HFF-Myc (cell line): Measurements from ENCODE around the gene STK39.

ENCODE experiments used
- DNase-seq: peaks from one replicate; pipeline ENCODE4 v3.0.0-alpha.2; 2011; ENCODE audit warnings: low read depth; ENCODE audit errors: extremely low read depth
- H3K4me3 ChIP-seq: replicated peaks from 2 replicates; pipeline ENCODE4 v1.5.1; 2011; ENCODE audit warnings: low read depth, mild to moderate bottlenecking, control low read depth, low read length
- TF ChIP-seq, protein P1 (sequence below): IDR thresholded peaks from 2 replicates; pipeline ENCODE4 v1.5.1; 2012; ENCODE audit warnings: mild to moderate bottlenecking, low read depth, low read length, control low read depth; ENCODE audit errors: missing control alignments

Gene STK39

DNA sequence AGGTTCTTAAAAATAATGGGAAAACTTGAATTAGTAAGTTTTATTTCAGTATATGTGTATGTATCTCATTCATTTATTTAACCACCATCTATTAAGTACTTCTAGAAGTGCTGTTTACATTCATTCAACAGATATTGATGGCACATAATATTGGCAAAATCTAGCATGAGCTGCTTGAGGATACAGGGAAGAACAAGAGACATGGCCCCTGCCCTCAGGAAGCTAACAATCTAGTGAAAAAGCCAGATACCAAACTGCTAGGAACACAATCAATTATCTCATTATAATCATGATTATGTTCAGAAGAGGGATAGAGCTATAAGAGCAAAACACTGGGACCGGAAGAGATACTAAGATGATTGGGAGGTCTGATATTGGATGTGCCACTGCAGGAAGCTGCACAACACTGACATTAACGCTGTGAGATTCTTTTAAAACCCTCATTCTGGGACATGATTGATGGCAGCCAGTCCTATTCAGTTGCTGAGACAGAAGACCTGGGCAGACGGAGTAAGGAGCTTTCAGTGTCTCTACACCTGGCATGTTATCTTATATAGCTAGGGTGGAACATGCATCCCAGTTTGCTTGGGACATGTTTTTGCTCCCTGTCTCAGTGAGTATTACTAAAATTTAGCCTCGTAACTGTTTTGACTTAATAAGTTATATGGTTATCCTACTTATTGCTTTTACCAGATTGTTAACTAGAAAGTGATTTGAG lies 314.1 kb downstream of the STK39 start:
- DNase-seq: no peak
- TF ChIP-seq, protein P1, sequence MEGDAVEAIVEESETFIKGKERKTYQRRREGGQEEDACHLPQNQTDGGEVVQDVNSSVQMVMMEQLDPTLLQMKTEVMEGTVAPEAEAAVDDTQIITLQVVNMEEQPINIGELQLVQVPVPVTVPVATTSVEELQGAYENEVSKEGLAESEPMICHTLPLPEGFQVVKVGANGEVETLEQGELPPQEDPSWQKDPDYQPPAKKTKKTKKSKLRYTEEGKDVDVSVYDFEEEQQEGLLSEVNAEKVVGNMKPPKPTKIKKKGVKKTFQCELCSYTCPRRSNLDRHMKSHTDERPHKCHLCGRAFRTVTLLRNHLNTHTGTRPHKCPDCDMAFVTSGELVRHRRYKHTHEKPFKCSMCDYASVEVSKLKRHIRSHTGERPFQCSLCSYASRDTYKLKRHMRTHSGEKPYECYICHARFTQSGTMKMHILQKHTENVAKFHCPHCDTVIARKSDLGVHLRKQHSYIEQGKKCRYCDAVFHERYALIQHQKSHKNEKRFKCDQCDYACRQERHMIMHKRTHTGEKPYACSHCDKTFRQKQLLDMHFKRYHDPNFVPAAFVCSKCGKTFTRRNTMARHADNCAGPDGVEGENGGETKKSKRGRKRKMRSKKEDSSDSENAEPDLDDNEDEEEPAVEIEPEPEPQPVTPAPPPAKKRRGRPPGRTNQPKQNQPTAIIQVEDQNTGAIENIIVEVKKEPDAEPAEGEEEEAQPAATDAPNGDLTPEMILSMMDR: no peak
- H3K4me3 ChIP-seq: no peak overlapping the region

DNA sequence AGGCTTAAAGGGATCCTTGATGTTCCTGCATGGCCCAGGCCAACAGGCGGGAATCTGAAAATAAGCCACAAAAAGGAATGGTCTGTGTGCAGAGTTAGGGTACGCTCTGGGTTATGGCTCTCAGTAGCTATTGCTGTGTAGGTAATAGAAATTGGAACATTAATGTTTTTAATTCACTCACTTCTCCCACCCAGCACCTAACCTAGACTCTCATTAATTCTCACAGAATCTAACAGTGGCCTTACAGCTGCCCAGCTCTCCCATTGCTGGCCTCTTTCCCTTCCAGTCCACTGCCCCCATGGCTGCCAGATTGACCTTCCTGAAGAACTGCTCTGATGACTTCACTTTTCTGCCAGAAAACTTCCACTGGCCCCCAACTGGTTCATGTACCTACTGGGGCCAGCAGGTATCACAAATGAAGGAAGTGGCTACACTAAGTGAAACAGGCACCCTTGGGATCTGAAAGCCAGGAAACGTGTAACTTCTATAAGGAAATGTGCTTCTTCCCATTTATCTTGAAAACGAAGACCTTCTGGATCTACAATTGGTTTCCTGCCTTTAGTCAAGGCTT lies 315.2 kb downstream of the STK39 start:
- no peak overlapping the region for H3K4me3 ChIP-seq
- TF ChIP-seq, protein P1: no peak
- no peak for DNase-seq

DNA sequence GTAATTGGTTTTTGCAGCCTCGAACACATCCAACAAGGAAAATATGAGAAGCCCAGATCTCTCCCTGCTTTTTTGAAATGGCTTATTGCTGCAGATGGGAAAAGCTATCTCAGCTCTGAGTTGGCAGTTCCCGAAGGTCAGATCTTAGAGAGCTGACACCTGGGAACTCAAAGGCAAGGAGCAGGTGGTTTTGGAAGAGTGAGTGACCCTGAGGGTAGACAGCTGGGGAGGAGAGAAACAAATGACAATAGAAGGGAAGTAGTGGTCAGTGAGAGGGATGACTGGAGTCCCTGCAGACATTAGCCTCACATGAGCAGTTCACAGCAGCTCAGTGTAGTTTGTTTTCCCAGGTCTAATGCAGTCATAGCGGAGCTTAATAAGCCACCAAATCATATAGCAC lies 317.9 kb downstream of the STK39 start:
- no peak overlapping the region for H3K4me3 ChIP-seq
- DNase-seq: no peak
- TF ChIP-seq, protein P1: no peak

- H3K4me3 ChIP-seq: no peak overlapping the region
- DNase-seq: no peak
- TF ChIP-seq, protein P1: no peak
These were observed 319.0 kb downstream of the STK39 start for GRCh38 chr2:167928434-167928833.

DNA sequence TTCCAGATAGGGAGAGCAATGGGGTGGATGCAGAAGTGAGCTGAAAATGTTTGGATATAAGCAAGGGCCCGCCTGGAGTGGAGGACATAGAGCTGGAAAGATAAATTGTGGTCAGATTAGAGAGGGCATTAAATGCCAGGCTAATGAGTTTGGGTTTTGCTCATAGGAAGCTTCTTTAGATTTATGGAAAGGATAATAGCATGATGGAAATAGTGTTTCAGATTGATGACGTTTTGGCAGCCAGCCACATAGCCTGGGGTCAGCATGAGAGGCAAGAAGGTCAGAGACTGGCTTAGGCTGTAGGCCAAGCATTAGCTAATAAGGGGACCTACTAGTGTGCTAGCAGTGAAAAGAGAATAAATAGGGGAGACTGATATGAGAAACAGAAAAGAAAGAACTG lies 321.6 kb downstream of the STK39 start:
- TF ChIP-seq, protein P1: no peak
- DNase-seq: no peak
- H3K4me3 ChIP-seq: no peak overlapping the region

- DNase-seq: no peak
- TF ChIP-seq, protein P1: no peak
- no peak overlapping the region for H3K4me3 ChIP-seq
These were observed 322.8 kb downstream of the STK39 start for GRCh38 chr2:167924556-167924955.
